ENCODE data around the gene CA12.

Gene CA12

DNA sequence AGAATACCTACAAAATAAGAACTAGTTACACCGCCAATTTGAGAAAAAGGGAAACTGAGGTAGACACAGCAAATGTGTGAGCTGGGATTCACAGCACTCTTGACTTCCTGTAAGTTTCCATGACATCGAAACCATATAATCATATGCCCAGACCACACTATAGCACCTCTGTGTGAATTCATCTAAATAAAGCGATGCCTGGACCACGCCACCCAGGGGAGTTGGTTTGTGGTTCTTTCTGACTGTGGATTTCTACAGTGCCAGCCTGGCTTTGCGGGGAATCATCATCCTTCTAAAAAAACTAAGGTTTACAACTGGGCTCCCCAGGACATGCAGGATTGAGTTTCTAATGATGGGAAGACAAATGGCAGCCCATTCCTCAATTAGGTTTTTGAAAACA lies 23.5 kb upstream of the CA12 start:
- peak overlapping the region; percentile 57 to 87 (median 69) for H3K4me2 ChIP-seq
- no peak for TF ChIP-seq Cebpa-rat (IDR thresholded peaks at IDR 0.05)
- H4K20me1 ChIP-seq, result no peaks in the 10 kb centered on the region
- H3K36me3 ChIP-seq, result no peaks in the 10 kb centered on the region
- no peaks in the 10 kb centered on the region for H3K9me3 ChIP-seq (replicated peaks in 1 of 11)
- peak overlapping the region in 4 of 11 experiments; percentile 6 to 32 (median 8); a peak in 4 of 22 replicates for H3K9ac ChIP-seq
- peaks cover 19 to 35% (median 23%) of the 10 kb centered on the region in 10 experiments for H3K4me1 ChIP-seq
- H3K27me3 ChIP-seq, result no peaks in the 10 kb centered on the region
- peak overlapping the region in 4 of 11 experiments; percentile 18 to 70 (median 38); a peak in 8 of 22 replicates for H3K27ac ChIP-seq
- H3K4me3 ChIP-seq, result 0 out of 20 replicates have a peak overlapping the region, but pooled peaks of 1 of the 10 experiments have one; percentile 9

DNA sequence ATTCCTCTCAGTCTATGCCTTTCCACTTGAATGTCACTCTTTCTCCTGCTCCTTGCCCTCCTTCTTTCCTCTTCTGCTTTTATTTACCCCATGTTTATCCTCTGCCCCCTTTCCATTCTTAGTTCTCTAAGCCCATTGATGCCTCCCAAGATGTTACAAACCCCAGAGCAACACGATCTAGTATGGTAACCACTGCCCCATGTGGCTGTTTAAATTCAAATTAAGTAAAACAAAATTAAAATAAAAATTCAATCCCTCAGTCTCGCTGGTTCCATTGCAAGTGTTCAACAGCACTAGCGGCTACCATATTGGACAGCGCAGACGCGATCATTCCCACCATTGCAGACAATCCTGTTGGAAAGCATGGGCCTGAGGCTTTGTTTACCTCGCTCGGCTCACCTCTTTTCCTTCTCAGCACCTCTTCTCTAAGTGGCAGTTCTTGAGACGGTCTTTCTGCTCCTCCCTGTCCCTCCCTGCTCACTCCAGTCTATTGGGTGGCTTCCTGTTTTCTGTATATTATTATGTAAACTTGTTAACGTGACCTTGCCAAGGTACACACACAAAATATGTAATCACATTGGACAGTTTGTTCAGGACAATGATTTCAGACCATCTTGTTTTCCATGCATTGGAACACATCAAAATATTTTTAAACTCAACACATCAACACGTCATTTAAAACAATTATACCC lies 21.8 kb upstream of the CA12 start:
- Histone ChIP-seq H3K27ac (no peak overlapping the region), H3K4me1 (peaks cover 19 to 43% (median 23%) of the 10 kb centered on the region in 10 experiments), H3K4me2 (peak overlapping the region in 1 of 11 experiments; percentile 10; a peak in 1 of 22 replicates), H3K4me3 (no peak overlapping the region), H3K9me3 (replicated peaks in 1 of 11) (no peaks in the 10 kb centered on the region), H4K20me1 (no peaks in the 10 kb centered on the region), H3K36me3 (no peaks in the 10 kb centered on the region), H3K9ac (no peak overlapping the region), H3K27me3 (no peaks in the 10 kb centered on the region)
- TF ChIP-seq Cebpa-rat (IDR thresholded peaks at IDR 0.05), result no peak

DNA sequence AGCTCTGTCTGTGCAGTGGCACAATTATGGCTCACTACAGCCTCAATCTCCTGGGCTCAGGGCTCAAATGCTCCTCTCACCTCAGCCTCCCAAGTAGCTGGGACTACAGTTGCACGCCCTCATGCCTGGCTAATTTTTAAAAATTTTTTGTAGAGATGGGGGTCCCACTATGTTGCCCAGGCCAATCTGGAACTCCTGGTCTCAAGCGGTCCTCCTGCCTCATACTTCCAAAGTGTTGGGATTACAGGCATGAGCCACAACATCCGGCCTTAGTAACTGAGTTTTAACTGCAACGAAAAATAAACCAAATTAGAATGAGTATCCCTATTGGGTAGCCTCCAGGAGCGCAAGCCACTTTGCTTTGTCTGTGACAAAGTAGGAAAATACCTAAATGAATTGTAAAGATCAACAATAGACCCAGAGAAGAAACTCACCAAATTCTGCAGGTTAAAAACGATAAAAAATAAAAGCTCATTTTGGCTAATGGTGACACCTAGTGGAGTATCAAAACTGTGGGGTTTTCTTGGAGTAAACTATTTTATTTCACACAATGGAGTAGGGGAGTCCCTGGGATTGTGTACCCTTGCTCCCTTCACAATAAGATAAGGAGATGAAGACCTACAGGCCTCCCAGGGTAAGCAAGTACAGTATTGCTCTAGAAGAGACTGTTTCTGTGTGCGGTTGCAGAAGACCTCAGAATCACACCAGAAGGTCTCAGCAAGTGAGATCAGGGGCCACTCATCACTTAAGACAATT lies 21.0 kb upstream of the CA12 start:
- Histone ChIP-seq H3K36me3 (no peaks in the 10 kb centered on the region), H4K20me1 (no peaks in the 10 kb centered on the region), H3K4me1 (peaks cover 19 to 43% (median 23%) of the 10 kb centered on the region in 10 experiments), H3K27ac (no peak overlapping the region), H3K4me2 (no peak overlapping the region), H3K9me3 (replicated peaks in 1 of 11) (no peaks in the 10 kb centered on the region), H3K27me3 (no peaks in the 10 kb centered on the region), H3K4me3 (no peak overlapping the region), H3K9ac (no peak overlapping the region)
- TF ChIP-seq Cebpa-rat (IDR thresholded peaks at IDR 0.05), result no peak

DNA sequence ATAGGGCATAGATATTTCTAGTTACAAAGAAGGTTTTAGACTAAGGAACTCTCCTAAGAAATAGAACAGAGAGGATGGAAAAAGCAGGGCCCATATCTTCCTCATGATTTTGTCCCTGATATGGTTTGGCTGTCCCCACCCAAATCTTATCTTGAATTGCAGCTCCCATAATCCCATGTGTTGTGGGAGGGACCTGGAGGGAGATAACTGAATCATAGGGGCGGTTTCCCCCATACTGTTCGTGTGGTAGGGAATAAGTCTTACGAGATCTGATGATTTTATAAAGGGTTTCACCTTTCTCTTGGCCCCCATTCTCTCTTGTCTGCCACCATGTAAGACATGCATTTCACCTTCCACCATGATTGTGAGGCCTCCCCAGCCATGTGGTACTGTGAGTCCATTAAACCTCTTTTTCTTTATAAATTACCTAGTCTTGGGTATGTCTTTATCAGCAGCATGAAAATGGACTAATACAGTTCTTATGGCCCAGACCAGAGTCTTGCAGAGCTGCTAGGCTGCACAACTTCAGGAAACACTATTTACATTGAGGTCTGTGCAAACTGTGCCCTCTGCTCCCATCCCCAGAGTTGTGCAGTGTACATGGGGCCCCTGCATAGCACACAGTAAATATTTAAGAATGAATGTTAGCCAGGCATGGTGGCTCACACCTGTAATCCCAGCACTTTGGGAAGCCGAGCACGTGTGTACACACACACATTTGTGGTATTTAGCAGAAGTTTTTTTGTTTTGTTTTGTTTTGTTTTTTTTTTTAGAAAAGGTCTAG lies 20.3 kb upstream of the CA12 start:
- no peak for TF ChIP-seq Cebpa-rat (IDR thresholded peaks at IDR 0.05)
- H3K4me1 ChIP-seq, result peaks cover 19 to 43% (median 23%) of the 10 kb centered on the region in 10 experiments
- H3K4me2 ChIP-seq, result no peak overlapping the region
- H3K36me3 ChIP-seq, result no peaks in the 10 kb centered on the region
- no peak overlapping the region for H3K27ac ChIP-seq
- no peak overlapping the region for H3K9ac ChIP-seq
- H3K4me3 ChIP-seq, result no peak overlapping the region
- no peaks in the 10 kb centered on the region for H3K27me3 ChIP-seq
- H3K9me3 ChIP-seq (replicated peaks in 1 of 11), result no peaks in the 10 kb centered on the region
- no peaks in the 10 kb centered on the region for H4K20me1 ChIP-seq

DNA sequence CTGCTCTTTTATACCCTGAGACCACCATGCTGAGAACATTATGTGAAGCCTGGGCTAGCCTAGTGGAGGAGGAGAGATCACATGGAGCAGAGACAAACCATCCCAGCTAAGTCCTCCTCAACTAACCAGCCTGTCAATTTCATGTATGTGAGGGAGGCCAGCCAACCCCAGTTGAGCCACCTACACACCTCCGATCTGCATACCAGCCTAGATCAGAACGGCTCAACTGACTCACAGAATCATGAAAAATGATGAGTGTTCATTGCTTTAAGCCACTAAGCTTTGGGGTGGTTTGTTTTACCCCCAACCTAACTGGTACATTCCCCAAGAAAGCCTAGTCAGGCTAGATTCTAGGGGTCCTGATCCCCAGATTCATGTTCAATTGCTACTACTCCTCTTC lies 19.4 kb upstream of the CA12 start:
- Histone ChIP-seq H3K36me3 (no peaks in the 10 kb centered on the region), H3K27ac (no peak overlapping the region), H3K27me3 (no peaks in the 10 kb centered on the region), H3K9ac (no peak overlapping the region), H3K4me2 (no peak overlapping the region), H3K9me3 (replicated peaks in 1 of 11) (no peaks in the 10 kb centered on the region), H3K4me1 (peaks cover 16 to 36% (median 18%) of the 10 kb centered on the region in 10 experiments), H4K20me1 (no peaks in the 10 kb centered on the region), H3K4me3 (no peak overlapping the region)
- TF ChIP-seq Cebpa-rat (IDR thresholded peaks at IDR 0.05), result no peak

DNA sequence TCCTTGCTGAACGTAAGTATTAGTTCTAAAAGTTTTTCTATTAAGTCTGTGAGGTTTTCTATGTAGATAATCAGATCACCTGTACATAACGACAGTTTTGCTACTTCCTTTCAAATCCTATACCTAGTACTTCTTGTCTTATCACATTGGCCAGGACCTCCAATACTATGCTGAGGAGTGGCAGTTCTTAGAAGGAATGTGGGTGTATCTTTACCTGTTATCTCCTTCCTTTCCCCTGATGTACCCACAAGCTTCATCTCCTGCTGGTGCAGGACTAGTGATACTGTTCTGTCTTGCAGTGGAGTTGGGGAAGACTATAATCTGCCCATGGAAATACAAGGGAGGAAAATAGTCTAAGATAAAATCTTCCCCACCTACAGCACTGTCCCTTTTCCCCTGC lies 16.8 kb upstream of the CA12 start:
- no peak for TF ChIP-seq Cebpa-rat (IDR thresholded peaks at IDR 0.05)
- no peak overlapping the region for H3K27ac ChIP-seq
- no peaks in the 10 kb centered on the region for H3K36me3 ChIP-seq
- H3K4me3 ChIP-seq, result no peak overlapping the region
- peaks cover 0 to 15% (median 0%) of the 10 kb centered on the region in 10 experiments; a peak in 4 of 20 replicates for H3K4me1 ChIP-seq
- no peaks in the 10 kb centered on the region for H3K9me3 ChIP-seq (replicated peaks in 1 of 11)
- no peaks in the 10 kb centered on the region for H4K20me1 ChIP-seq
- H3K4me2 ChIP-seq, result no peak overlapping the region
- H3K9ac ChIP-seq, result no peak overlapping the region
- H3K27me3 ChIP-seq, result no peaks in the 10 kb centered on the region

DNA sequence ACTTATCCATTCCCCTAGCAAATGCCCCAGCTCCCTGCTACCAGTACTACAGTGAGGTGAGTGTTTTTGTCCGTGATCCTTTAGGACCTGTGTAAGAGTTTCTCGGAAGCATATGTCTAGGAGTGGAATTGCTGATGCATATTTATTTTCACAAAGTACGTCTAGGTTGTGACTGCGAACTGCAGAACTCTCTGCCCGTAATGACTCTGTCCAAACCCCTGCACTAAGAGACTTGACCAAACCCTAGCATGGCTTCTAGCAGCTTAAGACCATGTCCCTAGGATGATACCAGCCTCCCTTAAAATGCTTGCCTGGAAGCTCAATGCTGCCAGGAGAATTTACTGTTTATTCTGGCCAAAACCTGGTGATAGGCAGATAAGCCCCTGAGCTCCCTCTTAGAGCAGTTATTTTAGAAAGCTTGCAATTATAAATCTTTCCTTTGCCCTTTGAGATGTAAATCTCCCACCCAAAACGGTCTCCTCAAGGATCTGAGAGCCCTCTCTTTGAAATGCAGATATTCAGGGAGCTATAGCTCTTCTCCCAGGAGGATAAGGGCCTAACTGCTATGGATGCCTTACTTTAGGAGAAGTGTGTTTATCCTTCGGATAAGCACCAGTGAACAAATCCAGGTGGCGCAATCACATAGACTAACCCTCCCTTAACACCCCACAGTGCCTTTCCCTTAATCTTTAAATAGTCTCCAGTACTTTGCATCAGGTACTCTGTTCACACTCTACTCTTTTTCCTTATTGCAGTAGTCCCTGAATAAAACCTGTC lies 14.7 kb upstream of the CA12 start:
- no peak for TF ChIP-seq Cebpa-rat (IDR thresholded peaks at IDR 0.05)
- Histone ChIP-seq H3K9me3 (replicated peaks in 1 of 11) (no peaks in the 10 kb centered on the region), H4K20me1 (no peaks in the 10 kb centered on the region), H3K27ac (no peak overlapping the region), H3K36me3 (no peaks in the 10 kb centered on the region), H3K4me2 (no peak overlapping the region), H3K27me3 (no peaks in the 10 kb centered on the region), H3K4me1 (peaks cover 0 to 23% (median 0%) of the 10 kb centered on the region in 10 experiments; a peak in 3 of 20 replicates), H3K4me3 (no peak overlapping the region), H3K9ac (no peak overlapping the region)

DNA sequence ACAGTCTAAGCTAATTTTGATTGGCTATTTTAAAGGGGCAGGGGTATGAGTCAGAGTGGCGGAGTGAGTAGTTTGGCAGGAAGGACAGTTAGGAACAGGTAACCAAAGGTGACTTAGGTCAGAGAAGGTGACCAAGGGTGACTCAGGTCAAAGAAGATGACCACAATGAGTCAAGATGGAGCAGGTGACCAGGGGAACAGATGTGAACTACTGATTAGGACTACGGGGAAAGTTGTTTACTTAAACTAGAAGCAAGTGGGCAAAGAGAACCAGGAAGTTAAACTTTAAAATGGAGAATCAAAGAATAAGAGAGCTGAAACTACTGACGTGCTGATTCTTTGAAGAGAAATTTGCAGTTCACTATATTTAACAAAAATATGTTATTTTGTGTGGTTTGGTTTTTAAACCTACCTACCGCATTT lies 14.1 kb upstream of the CA12 start:
- H3K9me3 ChIP-seq (replicated peaks in 1 of 11), result no peaks in the 10 kb centered on the region
- TF ChIP-seq Cebpa-rat (IDR thresholded peaks at IDR 0.05), result no peak
- H3K4me3 ChIP-seq, result no peak overlapping the region
- H3K27ac ChIP-seq, result no peak overlapping the region
- no peaks in the 10 kb centered on the region for H3K36me3 ChIP-seq
- no peaks in the 10 kb centered on the region for H4K20me1 ChIP-seq
- H3K4me2 ChIP-seq, result no peak overlapping the region
- no peaks in the 10 kb centered on the region for H3K27me3 ChIP-seq
- peaks cover 0 to 23% (median 0%) of the 10 kb centered on the region in 10 experiments; a peak in 3 of 20 replicates for H3K4me1 ChIP-seq
- no peak overlapping the region for H3K9ac ChIP-seq
